ENCODE data around the gene EML6. TPM values are rescaled to one million over a fixed set of nuclear protein-coding genes. Genes with fewer than 3 reads are reported as not detected.

EML6 gene
- total RNA-seq, 4 donors from 2014 or later = 2.7 to 42.5 (median 11.9) TPM

DNA sequence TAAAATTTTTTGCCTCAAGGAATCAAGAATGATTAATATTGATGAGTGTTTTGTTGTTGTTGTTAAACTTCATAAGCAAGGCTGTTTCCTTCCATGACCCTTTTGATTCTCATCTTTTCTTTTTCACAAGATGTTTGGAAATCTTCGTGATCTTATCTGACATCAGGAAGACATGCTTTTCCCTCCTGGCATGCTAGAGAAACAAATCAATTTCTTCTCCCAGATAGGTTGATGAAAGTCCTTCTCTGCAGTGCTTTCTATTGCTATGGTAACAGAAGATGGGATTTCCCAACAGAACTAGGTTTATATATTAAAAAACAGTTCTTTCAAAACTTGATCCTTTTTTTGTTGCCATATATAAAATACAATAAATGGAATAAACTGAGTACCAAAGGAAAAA, 85.2 kb downstream of the EML6 start:
- no peak for TF ChIP-seq POLR2A (IDR thresholded peaks at IDR 0.05)
- TF ChIP-seq, protein P1, sequence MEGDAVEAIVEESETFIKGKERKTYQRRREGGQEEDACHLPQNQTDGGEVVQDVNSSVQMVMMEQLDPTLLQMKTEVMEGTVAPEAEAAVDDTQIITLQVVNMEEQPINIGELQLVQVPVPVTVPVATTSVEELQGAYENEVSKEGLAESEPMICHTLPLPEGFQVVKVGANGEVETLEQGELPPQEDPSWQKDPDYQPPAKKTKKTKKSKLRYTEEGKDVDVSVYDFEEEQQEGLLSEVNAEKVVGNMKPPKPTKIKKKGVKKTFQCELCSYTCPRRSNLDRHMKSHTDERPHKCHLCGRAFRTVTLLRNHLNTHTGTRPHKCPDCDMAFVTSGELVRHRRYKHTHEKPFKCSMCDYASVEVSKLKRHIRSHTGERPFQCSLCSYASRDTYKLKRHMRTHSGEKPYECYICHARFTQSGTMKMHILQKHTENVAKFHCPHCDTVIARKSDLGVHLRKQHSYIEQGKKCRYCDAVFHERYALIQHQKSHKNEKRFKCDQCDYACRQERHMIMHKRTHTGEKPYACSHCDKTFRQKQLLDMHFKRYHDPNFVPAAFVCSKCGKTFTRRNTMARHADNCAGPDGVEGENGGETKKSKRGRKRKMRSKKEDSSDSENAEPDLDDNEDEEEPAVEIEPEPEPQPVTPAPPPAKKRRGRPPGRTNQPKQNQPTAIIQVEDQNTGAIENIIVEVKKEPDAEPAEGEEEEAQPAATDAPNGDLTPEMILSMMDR (IDR thresholded peaks at IDR 0.05 in 4 of 5, conservative IDR thresholded peaks at IDR 0.05 in 1 of 5) = no peak
- no peak overlapping the region for H3K4me3 ChIP-seq
- intact Hi-C loops (cut with DNase I; ENCODE audit: low total_unique reads) (no loop called here), in situ Hi-C loops (cut with MboI; ENCODE audit: low sequenced_read_pairs in 4 of 4) (no loop called here)
- H3K36me3 ChIP-seq = no peaks in the 10 kb centered on the region
- H3K4me1 ChIP-seq = no peaks in the 10 kb centered on the region
- H3K9me3 ChIP-seq = no peaks in the 10 kb centered on the region
- no peak overlapping the region for H3K27ac ChIP-seq
- no peak for DNase-seq
- no peaks in the 10 kb centered on the region for H3K27me3 ChIP-seq
- no peak for ATAC-seq

DNA sequence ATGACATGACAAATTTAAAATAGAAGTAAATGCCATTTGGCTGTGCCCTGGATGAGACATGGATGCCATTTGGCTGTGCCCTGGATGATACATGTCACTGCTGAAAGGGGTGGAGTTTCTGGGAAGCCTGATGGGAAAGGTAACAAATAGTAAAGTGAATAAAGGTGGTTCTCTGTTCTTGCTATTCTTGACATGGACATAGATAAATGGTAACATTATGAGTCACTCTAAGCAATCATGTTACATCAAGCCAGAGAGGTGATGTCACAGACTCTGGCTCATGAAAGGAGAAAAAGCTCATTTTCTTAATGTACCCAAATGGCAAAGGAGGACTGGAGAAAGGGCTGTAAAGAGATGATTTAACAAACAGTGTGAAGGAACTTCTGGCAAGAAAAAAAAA, 86.4 kb downstream of the EML6 start:
- no peaks in the 10 kb centered on the region for H3K4me1 ChIP-seq
- H3K27ac ChIP-seq = no peak overlapping the region
- TF ChIP-seq POLR2A (IDR thresholded peaks at IDR 0.05) = no peak
- TF ChIP-seq, protein P1 (IDR thresholded peaks at IDR 0.05 in 4 of 5, conservative IDR thresholded peaks at IDR 0.05 in 1 of 5) = no peak
- no peaks in the 10 kb centered on the region for H3K9me3 ChIP-seq
- no peak for ATAC-seq
- no peaks in the 10 kb centered on the region for H3K36me3 ChIP-seq
- intact Hi-C loops (cut with DNase I; ENCODE audit: low total_unique reads) (no loop called here), in situ Hi-C loops (cut with MboI; ENCODE audit: low sequenced_read_pairs in 4 of 4) (no loop called here)
- H3K4me3 ChIP-seq = no peak overlapping the region
- H3K27me3 ChIP-seq = no peaks in the 10 kb centered on the region
- no peak for DNase-seq

DNA sequence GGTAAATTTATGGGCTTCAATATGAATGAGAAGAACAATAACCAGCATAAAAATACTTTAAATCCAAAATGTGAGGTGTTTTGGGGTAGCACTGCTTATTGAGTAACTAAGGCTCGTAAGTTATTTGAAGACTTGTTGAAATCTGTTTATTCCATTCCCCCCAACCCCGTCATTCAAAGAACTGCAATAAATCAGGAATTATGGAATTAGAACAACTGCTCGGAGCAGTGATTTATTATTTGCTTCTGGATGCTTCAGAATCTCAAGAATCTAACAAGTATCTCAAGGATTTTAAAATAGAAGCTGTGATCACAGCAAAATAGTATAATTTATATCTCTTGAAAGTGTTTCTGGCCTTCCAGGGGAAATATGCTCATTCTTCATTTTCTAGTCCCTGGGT, 86.8 kb downstream of the EML6 start:
- H3K4me1 ChIP-seq = no peaks in the 10 kb centered on the region
- no peaks in the 10 kb centered on the region for H3K36me3 ChIP-seq
- no peak for DNase-seq
- no peaks in the 10 kb centered on the region for H3K27me3 ChIP-seq
- no peak overlapping the region for H3K4me3 ChIP-seq
- intact Hi-C loops (cut with DNase I; ENCODE audit: low total_unique reads) = no loop called here
- in situ Hi-C loops (cut with MboI; ENCODE audit: low sequenced_read_pairs in 4 of 4) = no loop called here
- no peak overlapping the region for H3K27ac ChIP-seq
- H3K9me3 ChIP-seq = no peaks in the 10 kb centered on the region
- ATAC-seq = no peak
- TF ChIP-seq POLR2A (IDR thresholded peaks at IDR 0.05) = no peak
- TF ChIP-seq, protein P1 (IDR thresholded peaks at IDR 0.05 in 4 of 5, conservative IDR thresholded peaks at IDR 0.05 in 1 of 5) = no peak

DNA sequence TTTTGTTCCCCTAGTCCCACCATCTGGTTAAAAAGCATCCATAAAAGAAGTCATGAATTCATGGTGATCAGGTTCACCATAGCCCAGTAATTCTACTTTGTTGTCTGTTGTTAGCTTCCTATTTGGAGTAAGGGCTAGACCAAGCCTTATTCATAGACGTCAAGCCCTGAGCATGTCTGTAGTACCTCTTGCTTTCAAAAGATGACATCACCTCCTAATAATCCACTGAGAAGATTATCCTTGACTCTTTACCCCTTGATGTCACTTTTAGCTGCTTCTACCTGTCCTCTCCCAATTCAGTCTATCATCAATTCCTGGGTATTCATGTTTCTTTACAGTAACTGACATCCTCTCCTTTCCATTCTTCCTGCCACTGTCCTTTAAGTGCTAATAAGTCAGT, 90.1 kb downstream of the EML6 start:
- DNase-seq (no peak), ATAC-seq (no peak)
- no peak overlapping the region for H3K4me3 ChIP-seq
- no peaks in the 10 kb centered on the region for H3K4me1 ChIP-seq
- H3K27ac ChIP-seq = no peak overlapping the region
- in situ Hi-C loops (cut with MboI; ENCODE audit: low sequenced_read_pairs in 4 of 4) = no loop called here
- TF ChIP-seq POLR2A (IDR thresholded peaks at IDR 0.05) = no peak
- TF ChIP-seq, protein P1 (IDR thresholded peaks at IDR 0.05 in 4 of 5, conservative IDR thresholded peaks at IDR 0.05 in 1 of 5) = no peak
- H3K9me3 ChIP-seq = no peaks in the 10 kb centered on the region
- no peaks in the 10 kb centered on the region for H3K36me3 ChIP-seq
- H3K27me3 ChIP-seq = no peaks in the 10 kb centered on the region
- intact Hi-C loops (cut with DNase I; ENCODE audit: low total_unique reads) = no loop called here

DNA sequence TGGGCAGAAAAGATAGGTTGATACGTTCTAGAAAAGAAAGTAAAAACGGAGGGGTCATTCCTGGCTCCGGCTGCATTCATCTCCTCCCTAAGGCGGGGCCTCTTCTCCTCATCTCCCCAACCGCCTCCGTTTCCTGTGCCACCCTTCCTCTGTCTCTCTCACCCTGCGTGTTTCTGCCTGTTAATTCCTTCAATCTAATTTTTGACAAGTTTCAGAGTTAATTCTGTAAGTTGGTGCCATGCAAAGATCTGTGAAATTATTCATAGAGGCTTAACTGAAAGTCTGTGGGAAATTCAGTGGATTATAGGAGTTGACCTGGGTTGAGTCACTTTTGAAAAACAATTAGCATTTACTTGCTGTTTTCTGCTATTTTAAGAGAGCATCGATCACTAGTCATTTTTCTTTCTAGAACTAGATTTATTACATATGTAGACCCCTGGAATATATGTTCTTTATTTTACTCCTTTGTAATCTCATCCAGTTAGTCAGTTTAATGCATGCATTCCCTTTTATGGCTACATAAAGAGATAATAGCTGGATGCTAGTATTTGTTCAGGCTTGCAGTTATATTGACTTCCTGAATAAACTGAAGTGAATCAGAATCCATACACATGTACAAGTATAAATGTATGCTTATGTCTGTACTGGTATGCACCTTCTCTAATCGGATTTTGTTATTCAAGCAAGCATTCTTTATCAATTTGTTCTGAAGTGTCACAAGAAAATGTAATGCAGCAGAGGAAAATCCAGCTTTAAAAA, 91.1 kb downstream of the EML6 start:
- no peaks in the 10 kb centered on the region for H3K27me3 ChIP-seq
- DNase-seq = no peak
- H3K4me1 ChIP-seq = no peaks in the 10 kb centered on the region
- intact Hi-C loops (cut with DNase I; ENCODE audit: low total_unique reads) = no loop called here
- H3K9me3 ChIP-seq = no peaks in the 10 kb centered on the region
- H3K36me3 ChIP-seq = no peaks in the 10 kb centered on the region
- TF ChIP-seq, protein P1 (IDR thresholded peaks at IDR 0.05 in 4 of 5, conservative IDR thresholded peaks at IDR 0.05 in 1 of 5) = no peak
- no peak overlapping the region for H3K4me3 ChIP-seq
- H3K27ac ChIP-seq = no peak overlapping the region
- in situ Hi-C loops (cut with MboI; ENCODE audit: low sequenced_read_pairs in 4 of 4) = no loop called here
- ATAC-seq = no peak

Measured in gastrocnemius medialis (tissue), 4 donors.